Coronary artery (tissue), 2 donors: ENCODE results near the gene GBA3.

Experiments used
- DNase-seq: peaks from one replicate; pipeline ENCODE4 v3.0.0-alpha.2; 2017; ENCODE audit warnings: low spot score
- H3K27ac ChIP-seq, 2 donors: fragments of 200-600 bp; sonication (generic); one replicate each; pipeline ENCODE4 v1.5.1; 2016 to 2019
- H3K4me3 ChIP-seq: fragments of 200-600 bp; sonication (generic); 2 replicates; pipeline ENCODE4 v1.5.1; 2016; ENCODE audit warnings: mild to moderate bottlenecking, moderate library complexity
- TF ChIP-seq, protein P1 (sequence below): fragments of 200-600 bp; sonication (generic); IDR thresholded peaks from one replicate; pipeline ENCODE4 v1.5.1; 2019; ENCODE audit warnings: antibody characterized with exemption

The GBA3 gene

DNA sequence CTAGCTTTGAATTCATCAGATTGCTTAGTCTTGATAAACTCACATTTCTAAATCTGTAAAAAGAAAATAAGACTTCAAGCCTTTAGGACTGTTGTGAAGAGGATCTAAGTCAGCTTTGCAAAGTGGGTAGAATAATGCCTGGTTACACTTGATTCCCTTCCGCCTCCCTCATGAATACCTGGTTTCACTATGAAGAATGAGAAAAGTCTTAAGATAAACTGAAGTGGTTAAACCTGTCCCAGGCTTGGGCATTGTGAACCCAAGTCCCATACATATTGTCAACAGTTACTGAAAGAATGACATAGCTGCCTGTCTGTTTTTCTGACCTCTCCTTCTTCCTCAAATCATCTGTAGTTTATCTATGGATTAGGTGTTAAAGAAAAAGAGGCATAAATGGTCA, 16.7 kb upstream of the GBA3 start:
- no peak overlapping the region for H3K4me3 ChIP-seq
- no peak overlapping the region for H3K27ac ChIP-seq
- TF ChIP-seq, protein P1, sequence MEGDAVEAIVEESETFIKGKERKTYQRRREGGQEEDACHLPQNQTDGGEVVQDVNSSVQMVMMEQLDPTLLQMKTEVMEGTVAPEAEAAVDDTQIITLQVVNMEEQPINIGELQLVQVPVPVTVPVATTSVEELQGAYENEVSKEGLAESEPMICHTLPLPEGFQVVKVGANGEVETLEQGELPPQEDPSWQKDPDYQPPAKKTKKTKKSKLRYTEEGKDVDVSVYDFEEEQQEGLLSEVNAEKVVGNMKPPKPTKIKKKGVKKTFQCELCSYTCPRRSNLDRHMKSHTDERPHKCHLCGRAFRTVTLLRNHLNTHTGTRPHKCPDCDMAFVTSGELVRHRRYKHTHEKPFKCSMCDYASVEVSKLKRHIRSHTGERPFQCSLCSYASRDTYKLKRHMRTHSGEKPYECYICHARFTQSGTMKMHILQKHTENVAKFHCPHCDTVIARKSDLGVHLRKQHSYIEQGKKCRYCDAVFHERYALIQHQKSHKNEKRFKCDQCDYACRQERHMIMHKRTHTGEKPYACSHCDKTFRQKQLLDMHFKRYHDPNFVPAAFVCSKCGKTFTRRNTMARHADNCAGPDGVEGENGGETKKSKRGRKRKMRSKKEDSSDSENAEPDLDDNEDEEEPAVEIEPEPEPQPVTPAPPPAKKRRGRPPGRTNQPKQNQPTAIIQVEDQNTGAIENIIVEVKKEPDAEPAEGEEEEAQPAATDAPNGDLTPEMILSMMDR: no peak
- no peak for DNase-seq

DNA sequence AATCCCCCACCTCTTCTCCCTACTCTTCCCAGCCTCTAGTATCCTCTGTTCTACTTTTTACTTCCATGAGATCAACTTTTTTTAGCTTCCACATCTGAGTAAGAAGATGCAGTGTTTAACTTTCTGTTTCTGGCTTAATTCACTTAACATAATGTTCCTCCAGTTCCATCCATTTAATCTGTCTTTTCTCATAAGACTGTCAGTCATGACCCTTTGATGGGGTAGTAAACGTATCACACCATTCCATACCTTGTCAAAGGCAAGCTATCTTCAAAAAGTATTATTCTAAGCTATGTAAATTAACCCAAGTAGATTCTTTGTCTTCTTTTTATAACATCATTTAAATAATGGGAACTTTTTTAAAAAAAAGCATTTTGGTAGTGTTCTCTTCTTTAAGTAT, 15.0 kb upstream of the GBA3 start:
- TF ChIP-seq, protein P1: no peak
- DNase-seq: no peak
- H3K4me3 ChIP-seq: no peak overlapping the region
- H3K27ac ChIP-seq: no peak overlapping the region

DNA sequence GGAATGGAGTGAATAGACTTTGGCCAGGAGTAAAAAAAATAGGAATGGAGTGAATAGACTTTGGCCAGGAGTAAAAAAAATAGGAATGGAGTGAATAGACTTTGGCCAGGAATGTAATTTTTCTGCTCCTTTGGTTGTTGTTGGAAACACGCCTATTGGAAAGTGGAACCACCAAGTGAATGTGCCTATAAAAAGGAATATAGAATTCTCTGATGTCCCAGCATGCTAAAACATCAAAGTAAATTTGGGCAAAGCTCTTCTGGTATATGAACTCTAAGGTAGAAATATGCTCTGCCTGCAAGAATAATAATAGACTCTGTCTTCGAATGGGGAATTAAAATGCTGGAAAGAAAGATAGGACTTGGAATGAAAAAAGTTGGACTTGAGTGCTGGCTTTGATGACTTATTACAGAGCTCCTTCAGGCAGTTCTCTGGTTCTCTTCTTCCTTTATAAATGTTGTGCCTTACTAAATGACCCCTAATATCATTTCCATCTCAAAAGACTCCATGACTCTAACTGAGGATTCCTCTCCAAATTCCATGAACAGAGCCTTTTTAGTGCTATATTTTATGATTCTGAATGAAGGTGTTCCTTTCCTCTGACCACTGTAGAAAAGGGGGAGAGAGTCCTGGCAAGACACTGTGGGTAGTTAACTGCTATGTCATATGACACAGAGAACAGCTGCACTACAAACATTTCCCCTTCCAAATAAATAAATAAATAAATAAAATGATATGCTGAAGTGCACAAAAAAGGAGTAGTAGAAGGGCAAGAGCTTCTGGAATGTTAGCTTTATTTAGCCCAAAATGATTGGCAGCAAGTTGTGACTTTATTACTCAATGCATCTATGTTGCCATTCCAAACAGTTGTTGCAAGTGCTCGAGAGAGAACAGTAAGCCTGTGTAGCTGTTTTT, 13.5 kb upstream of the GBA3 start:
- peak overlapping the region; percentile 57 to 67 for H3K27ac ChIP-seq
- TF ChIP-seq, protein P1: no peak
- DNase-seq: no peak
- H3K4me3 ChIP-seq: no peak overlapping the region

DNA sequence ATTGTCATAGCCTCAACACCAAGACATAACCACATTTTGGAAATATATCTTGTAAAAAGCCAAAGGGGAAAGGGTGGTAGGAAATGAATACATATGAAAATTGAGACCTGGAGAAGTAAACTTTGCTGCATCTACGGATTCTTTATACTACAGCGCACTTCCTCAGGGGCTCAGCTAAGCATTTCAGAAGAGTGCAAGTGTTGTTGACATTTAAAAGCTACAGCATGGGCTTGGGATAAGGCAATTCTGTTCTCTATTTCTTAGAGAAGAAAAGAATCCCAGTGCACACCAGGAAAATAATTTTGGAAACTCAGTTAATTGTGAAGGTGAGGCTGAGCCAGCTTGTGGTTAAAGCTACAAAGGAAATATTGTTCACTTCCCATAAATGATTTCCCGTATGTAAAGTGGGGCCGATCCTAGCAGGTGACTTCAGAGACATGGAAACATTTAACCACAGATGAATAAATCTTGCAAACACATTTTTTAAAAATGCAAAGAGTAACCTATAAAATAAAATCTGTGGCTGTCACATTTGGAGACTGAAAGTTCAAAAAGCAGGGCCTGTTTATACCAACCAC, 12.6 kb upstream of the GBA3 start:
- DNase-seq: no peak
- Histone ChIP-seq H3K4me3 (no peak overlapping the region), H3K27ac (peak overlapping the region in 1 of 2 donors; percentile 44)
- TF ChIP-seq, protein P1: no peak

DNA sequence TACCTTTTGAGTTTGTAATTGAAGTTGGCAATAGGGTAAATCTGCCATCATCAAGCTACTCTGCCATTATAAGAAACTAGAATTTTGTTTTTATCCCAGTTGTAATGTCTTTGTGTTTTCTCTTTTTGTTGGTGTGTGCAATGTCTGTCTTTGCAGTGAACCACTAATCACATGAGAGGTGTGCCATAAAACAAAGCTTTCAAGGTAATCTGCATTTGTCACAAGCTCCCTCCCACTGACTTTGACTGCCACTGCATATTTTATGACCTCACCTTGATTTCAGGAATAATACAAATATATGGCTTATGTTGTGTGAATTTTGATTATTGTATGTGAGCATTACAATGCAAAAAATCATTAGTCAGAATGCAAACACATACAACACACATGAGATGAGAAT, 9.0 kb upstream of the GBA3 start:
- Histone ChIP-seq H3K27ac (no peak overlapping the region), H3K4me3 (no peak overlapping the region)
- DNase-seq: no peak
- TF ChIP-seq, protein P1: no peak

DNA sequence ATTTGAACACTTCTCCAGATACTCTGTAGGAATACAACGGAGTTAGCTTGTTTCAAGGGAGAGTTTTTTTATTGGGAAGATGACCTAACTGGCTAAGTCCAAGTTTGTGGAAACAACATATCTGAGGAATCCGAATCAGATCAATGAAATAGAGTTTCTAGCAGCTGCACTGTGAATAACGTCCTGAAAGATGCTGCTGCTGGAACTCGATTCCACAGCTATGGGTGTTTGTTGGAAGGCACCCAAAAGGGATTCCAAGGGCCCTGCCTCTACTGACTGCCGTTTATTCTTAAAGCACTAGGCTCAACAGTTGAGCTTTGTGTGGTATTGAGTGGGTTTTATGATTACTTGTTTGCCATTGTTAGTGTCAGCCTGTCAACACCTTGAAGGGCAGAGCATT, 6.6 kb upstream of the GBA3 start:
- Histone ChIP-seq H3K4me3 (no peak overlapping the region), H3K27ac (no peak overlapping the region)
- TF ChIP-seq, protein P1: no peak
- DNase-seq: no peak

DNA sequence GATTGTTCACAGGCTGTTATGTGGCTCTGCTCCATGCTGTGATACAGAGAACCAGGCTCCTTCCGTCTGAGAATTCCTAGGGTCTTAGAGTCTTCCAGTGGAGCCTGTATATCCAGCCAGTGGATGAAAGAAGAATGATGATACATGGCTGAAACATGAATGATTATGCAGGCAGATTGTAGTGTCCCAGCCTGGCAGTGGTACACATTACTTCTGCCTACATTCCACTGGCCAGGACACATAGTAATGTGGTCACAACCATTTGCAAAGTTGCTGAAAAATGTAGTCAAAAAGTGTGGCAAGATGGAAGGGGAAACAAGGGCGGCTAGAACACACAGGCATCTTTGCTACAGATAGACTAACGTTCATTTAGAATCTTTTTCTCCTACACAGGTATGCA, 4.5 kb upstream of the GBA3 start:
- Histone ChIP-seq H3K4me3 (no peak overlapping the region), H3K27ac (no peak overlapping the region)
- DNase-seq: no peak
- TF ChIP-seq, protein P1: no peak
